NT2/D1 (cell line): ENCODE results near the gene EXD1.

Experiments
- SUZ12 ChIP-seq: IDR thresholded peaks from 2 replicates; pipeline ENCODE4 v1.6.1; 2011; ENCODE audit not compliant: insufficient read length, insufficient read depth; ENCODE audit errors: extremely low read depth
- YY1 ChIP-seq: IDR thresholded peaks from 2 replicates; pipeline ENCODE4 v1.6.1; 2011; ENCODE audit not compliant: insufficient read length, insufficient read depth
- ZNF274 ChIP-seq: IDR thresholded peaks from 2 replicates; pipeline ENCODE4 v1.6.1; 2011; ENCODE audit warnings: mild to moderate bottlenecking, low read depth, low read length

DNA sequence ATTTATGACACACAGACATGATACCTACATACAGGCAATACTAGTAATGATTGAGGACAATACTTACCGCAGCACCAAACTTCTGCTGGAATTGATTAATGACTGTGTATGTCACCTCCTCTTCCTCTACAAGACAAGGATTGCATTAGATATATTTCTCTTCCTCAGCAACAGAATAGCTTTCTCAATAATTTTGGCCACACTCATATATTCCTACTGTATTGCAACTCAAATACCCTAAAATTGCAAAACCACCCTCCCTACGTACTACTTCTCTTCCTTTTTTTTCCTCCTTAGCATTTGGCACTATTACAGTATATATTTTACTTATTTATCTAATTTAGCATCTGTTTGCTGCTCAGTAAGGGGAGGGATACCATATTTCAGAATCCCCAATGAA is 14.8 kb downstream of the EXD1 start:
- no peak for TF ChIP-seq YY1
- no peak for TF ChIP-seq ZNF274
- TF ChIP-seq SUZ12: no peak
